GM12878 (cell line): ENCODE results near the gene MED1. TPM values are rescaled to one million over a fixed set of nuclear protein-coding genes. Genes with fewer than 3 reads are reported as not detected.

ENCODE experiments used
- ATAC-seq: fragments of 200-7000 bp; cut with Tn5 transposase; 3 replicates; pipeline ENCODE4 v1.9.1; 2020; ENCODE audit warnings: mild to moderate bottlenecking, moderate library complexity
- BruUV-seq: library from RNA; stranded (reverse); fragments of 400-500 nt; replicated peaks from 2 replicates; lab custom pipeline; 2021; lab: Mats Ljungman, UMichigan
- CTCF ChIA-PET: fragments of 300-600 bp; sonication (Branson Sonifier 250); formaldehyde crosslinking; extraction: SDS; loops from one replicate; lab custom pipeline; 2021; ENCODE audit warnings: inconsistent platforms; lab: Yijun Ruan, JAX
- POLR2A ChIA-PET: fragments of 350-600 bp; formaldehyde crosslinking; extraction: SDS; loops from one replicate; lab custom pipeline; 2021; ENCODE audit warnings: inconsistent platforms; lab: Charles Lee
- RAD21 ChIA-PET: fragments of 300-600 bp; sonication (Branson Sonifier 250); formaldehyde crosslinking; loops from one replicate; lab custom pipeline; 2023; ENCODE audit warnings: antibody characterized with exemption; ENCODE audit not compliant: unreplicated experiment; lab: Charles Lee
- SMC1A ChIA-PET: fragments of 300-600 bp; sonication (Branson Sonifier 250); formaldehyde crosslinking; loops from one replicate; lab custom pipeline; 2023; ENCODE audit not compliant: unreplicated experiment, uncharacterized antibody; lab: Charles Lee
- DNase-seq: peaks from one replicate; pipeline ENCODE4 v3.0.0-alpha.2; 2011; ENCODE audit warnings: low read depth, low spot score
- FAIRE-seq: peaks from 3 replicates; lab custom pipeline; 2011; peaks lifted over from hg19 to GRCh38; lab: Jason Lieb, UNC
- H2AFZ ChIP-seq: 2 replicates; pipeline ENCODE4 v1.6.0; 2011; ENCODE audit warnings: low read depth, low read length, control low read depth; ENCODE audit not compliant: control insufficient read depth
- H3K27ac ChIP-seq: 2 replicates; pipeline ENCODE4 v1.5.1; 2011; ENCODE audit warnings: control low read depth; ENCODE audit not compliant: control insufficient read depth, insufficient read depth
- H3K27me3 ChIP-seq, 2 experiments: replicated peaks in 1 of 2; 2 replicates each; pipeline versions ENCODE4 v1.6.0 to v1.6.1; 2011; ENCODE audit warnings: low read length in 1 of 2; ENCODE audit not compliant: control insufficient read depth in 2 of 2, insufficient read depth in 2 of 2
- H3K36me3 ChIP-seq, 2 experiments: 2 replicates each; pipeline ENCODE4 v1.5.1; 2011; ENCODE audit warnings: low read length in 1 of 2; ENCODE audit not compliant: control insufficient read depth in 2 of 2, insufficient read depth in 2 of 2
- H3K4me1 ChIP-seq: 2 replicates; pipeline ENCODE4 v1.6.1; 2011; ENCODE audit warnings: mild to moderate bottlenecking, low read length, moderate library complexity, mixed read lengths; ENCODE audit not compliant: control insufficient read depth, insufficient read depth
- H3K4me2 ChIP-seq: 2 replicates; pipeline ENCODE4 v1.6.0; 2011; ENCODE audit warnings: control low read depth; ENCODE audit not compliant: control insufficient read depth, insufficient read depth
- H3K4me3 ChIP-seq: fragments of 200-600 bp; sonication (generic); 2 replicates; pipeline ENCODE4 v1.5.1; 2016
- H3K79me2 ChIP-seq: 2 replicates; pipeline ENCODE4 v1.6.0; 2011; ENCODE audit warnings: low read length; ENCODE audit not compliant: control insufficient read depth, insufficient read depth
- H3K9ac ChIP-seq: 2 replicates; pipeline ENCODE4 v1.8.0; 2011; ENCODE audit warnings: low read length, control low read depth, mixed read lengths; ENCODE audit not compliant: control insufficient read depth, insufficient read depth
- H3K9me3 ChIP-seq: replicated peaks from 3 replicates; pipeline ENCODE4 v1.5.1; 2011; ENCODE audit warnings: mild to moderate bottlenecking, low read length; ENCODE audit not compliant: control insufficient read depth, insufficient read depth
- H4K20me1 ChIP-seq: 2 replicates; pipeline ENCODE4 v1.6.0; 2011; ENCODE audit not compliant: control insufficient read depth, insufficient read depth
- CBFB ChIP-seq: IDR thresholded peaks from 2 replicates; pipeline ENCODE4 v1.6.1; 2016; ENCODE audit warnings: antibody characterized with exemption, low read depth
- ETV6 ChIP-seq, 2 experiments: fragments of 450-650 bp in 1 of 2; IDR thresholded peaks in 1 of 2; conservative IDR thresholded peaks in 1 of 2; 2 replicates each; pipeline ENCODE4 v1.6.1; 2014; ENCODE audit warnings: antibody characterized with exemption in 1 of 2, borderline replicate concordance in 1 of 2, low read depth in 1 of 2, mild to moderate bottlenecking in 1 of 2, moderate library complexity in 1 of 2
- NR2C1 ChIP-seq: fragments of 450-650 bp; IDR thresholded peaks from 2 replicates; pipeline ENCODE4 v1.6.1; 2017; ENCODE audit warnings: antibody characterized with exemption, mild to moderate bottlenecking, moderate library complexity
- RELA ChIP-seq: fragments of 450-650 bp; IDR thresholded peaks from 2 replicates; pipeline ENCODE4 v1.8.0; 2014; ENCODE audit warnings: borderline replicate concordance; ENCODE audit not compliant: partially characterized antibody
- SMC3 ChIP-seq: IDR thresholded peaks from 2 replicates; pipeline ENCODE4 v1.6.1; 2011; ENCODE audit warnings: low read length, improper control_type of control experiment, borderline replicate concordance
- SUPT20H ChIP-seq: IDR thresholded peaks from 2 replicates; pipeline ENCODE4 v1.6.1; 2011; ENCODE audit warnings: low read depth, mild to moderate bottlenecking, low read length, moderate library complexity, borderline replicate concordance; ENCODE audit not compliant: control insufficient read depth
- SUZ12 ChIP-seq: fragments of 200-600 bp; sonication (generic); IDR thresholded peaks from one replicate; pipeline ENCODE4 v1.6.1; 2018; ENCODE audit warnings: antibody characterized with exemption, mild to moderate bottlenecking; ENCODE audit not compliant: unreplicated experiment
- TCF12 ChIP-seq: IDR thresholded peaks from 2 replicates; pipeline ENCODE4 v1.6.1; 2011; ENCODE audit warnings: low read depth, mild to moderate bottlenecking, low read length
- ZBED1 ChIP-seq: IDR thresholded peaks from 2 replicates; pipeline ENCODE4 v1.6.1; 2016; ENCODE audit warnings: borderline replicate concordance
- ZNF622 ChIP-seq: fragments of 450-650 bp; IDR thresholded peaks from 2 replicates; pipeline ENCODE4 v1.6.1; 2017; ENCODE audit warnings: mild to moderate bottlenecking, inconsistent platforms
- WGBS: methylation state at CpG from one replicate; pipeline ENCODE4 v1.1.6; 2016; ENCODE audit warnings: low lambda C conversion rate; ENCODE audit not compliant: insufficient replicate concordance, insufficient coverage; ENCODE audit errors: missing lambda C conversion rate; 5-methylcytosine and 5-hydroxymethylcytosine counted together
- in situ Hi-C: fragments of 300-500 bp; cut with MboI; formaldehyde crosslinking; loops from 9 replicates; pipeline ENCODE4 v1.14.3; 2018; ENCODE audit warnings: mixed read lengths
- intact Hi-C: fragments of 100-400 bp; cut with micrococcal nuclease; formaldehyde crosslinking; loops from one replicate; pipeline ENCODE4 v1.14.2; 2022; ENCODE audit not compliant: unreplicated experiment
- polyA plus RNA-seq, 11 experiments: library from polyadenylated mRNA; depleted of rRNA in 4 of 11; unstranded in 6 of 11; stranded (reverse) in 5 of 11; fragments of >200 nt; fragmentation: Nextera tagmentation in 4 of 11; fragmentation: Illumina TruSeq in 1 of 11; extraction: Ambion mirVana in 4 of 11; extraction: Trizol in 1 of 11; gene quantifications; 1 replicate in 1 of 11; 2 replicates in 10 of 11; pipeline versions ENCODE4 v1.2.1 to v1.2.3, GENCODE V29; 2011 to 2016; ENCODE audit warnings: inconsistent platforms in 2 of 11, missing spikeins in 2 of 11, low read depth in 1 of 11
- total RNA-seq, 4 experiments: library from RNA; depleted of rRNA in 3 of 4; stranded (reverse); fragments of >200 nt in 3 of 4; fragmentation: Illumina TruSeq in 1 of 4; extraction: Trizol in 1 of 4; gene quantifications; 2 replicates each; pipeline versions ENCODE4 v1.2.1 to v1.2.3, GENCODE V29; 2013 to 2021
- TF ChIP-seq, protein P1 (sequence below): fragments of 450-650 bp; conservative IDR thresholded peaks from 2 replicates; pipeline ENCODE4 v1.6.1; 2017; ENCODE audit warnings: mild to moderate bottlenecking, moderate library complexity
- TF ChIP-seq, protein P2 (sequence below): IDR thresholded peaks from 2 replicates; pipeline ENCODE4 v1.6.1; 2011; ENCODE audit warnings: borderline replicate concordance, low read depth, mild to moderate bottlenecking, moderate library complexity, low read length; ENCODE audit not compliant: insufficient read depth, poor library complexity, severe bottlenecking
- TF ChIP-seq, protein P3 (sequence below): IDR thresholded peaks from 2 replicates; pipeline ENCODE4 v1.6.1; 2012; ENCODE audit warnings: low read depth, low read length, improper control_type of control experiment

Gene MED1
- total and polyA plus RNA-seq, 10 of the 15 experiments (the other 5 are each of a cell fraction or from before 2014, with no cell fraction given) = 8.7 to 50.1 (median 30.1) TPM

DNA sequence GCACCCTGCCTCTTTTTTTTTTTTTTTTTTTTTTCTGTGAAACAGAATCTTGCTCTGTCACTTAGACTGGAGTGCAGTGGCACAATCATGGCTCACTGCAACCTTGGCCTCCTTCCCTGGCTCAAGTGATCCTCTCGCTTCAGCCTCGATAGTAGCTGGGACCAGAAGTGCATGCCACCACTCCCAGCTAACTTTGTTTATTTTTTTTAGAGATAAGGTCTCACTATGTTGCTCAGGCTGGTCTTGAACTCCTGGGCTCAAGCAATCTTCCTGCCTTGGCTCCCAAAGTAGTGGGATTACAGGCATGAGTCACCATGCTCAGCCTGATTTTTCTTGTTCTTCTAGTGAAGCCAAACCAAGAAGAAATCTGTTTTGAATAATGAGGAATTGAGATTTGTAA lies 35.2 kb upstream of the MED1 start:
- SMC1A ChIA-PET = no interaction called here
- 100% methylated on average over 2 of the region's 2 CpGs for WGBS
- intact Hi-C loops (no loop called here), in situ Hi-C loops (no loop called here)
- POLR2A ChIA-PET = interaction anchor here (0.7 to 1.5 kb wide), 3 partner anchors 25 to 153 kb away, joined by 4 to 8 read pairs (median 7); partner anchors contain the start of genes CDK12 and MED1
- no TSS peak for BruUV-seq
- RAD21 ChIA-PET = interaction anchor here (0.7 to 1.5 kb wide), 2 partner anchors 25 to 60 kb away, joined by 4 to 7 read pairs; partner anchors contain the start of gene CDK12
- DNase-seq (no peak), ATAC-seq (no peak), FAIRE-seq (no peak)
- TF ChIP-seq SUZ12 (no peak), TCF12 (no peak), SUPT20H (no peak), RELA (no peak), ZNF622 (no peak), ZBED1 (no peak), CBFB (no peak), NR2C1 (no peak), ETV6 (conservative IDR thresholded peaks at IDR 0.05 in 1 of 2, IDR thresholded peaks at IDR 0.05 in 1 of 2; ENCODE audit: borderline replicate concordance in 1 of 2, low read depth in 1 of 2) (no peak), SMC3 (no peak)
- TF ChIP-seq, protein P1, sequence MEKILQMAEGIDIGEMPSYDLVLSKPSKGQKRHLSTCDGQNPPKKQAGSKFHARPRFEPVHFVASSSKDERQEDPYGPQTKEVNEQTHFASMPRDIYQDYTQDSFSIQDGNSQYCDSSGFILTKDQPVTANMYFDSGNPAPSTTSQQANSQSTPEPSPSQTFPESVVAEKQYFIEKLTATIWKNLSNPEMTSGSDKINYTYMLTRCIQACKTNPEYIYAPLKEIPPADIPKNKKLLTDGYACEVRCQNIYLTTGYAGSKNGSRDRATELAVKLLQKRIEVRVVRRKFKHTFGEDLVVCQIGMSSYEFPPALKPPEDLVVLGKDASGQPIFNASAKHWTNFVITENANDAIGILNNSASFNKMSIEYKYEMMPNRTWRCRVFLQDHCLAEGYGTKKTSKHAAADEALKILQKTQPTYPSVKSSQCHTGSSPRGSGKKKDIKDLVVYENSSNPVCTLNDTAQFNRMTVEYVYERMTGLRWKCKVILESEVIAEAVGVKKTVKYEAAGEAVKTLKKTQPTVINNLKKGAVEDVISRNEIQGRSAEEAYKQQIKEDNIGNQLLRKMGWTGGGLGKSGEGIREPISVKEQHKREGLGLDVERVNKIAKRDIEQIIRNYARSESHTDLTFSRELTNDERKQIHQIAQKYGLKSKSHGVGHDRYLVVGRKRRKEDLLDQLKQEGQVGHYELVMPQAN = no peak
- TF ChIP-seq, protein P2, sequence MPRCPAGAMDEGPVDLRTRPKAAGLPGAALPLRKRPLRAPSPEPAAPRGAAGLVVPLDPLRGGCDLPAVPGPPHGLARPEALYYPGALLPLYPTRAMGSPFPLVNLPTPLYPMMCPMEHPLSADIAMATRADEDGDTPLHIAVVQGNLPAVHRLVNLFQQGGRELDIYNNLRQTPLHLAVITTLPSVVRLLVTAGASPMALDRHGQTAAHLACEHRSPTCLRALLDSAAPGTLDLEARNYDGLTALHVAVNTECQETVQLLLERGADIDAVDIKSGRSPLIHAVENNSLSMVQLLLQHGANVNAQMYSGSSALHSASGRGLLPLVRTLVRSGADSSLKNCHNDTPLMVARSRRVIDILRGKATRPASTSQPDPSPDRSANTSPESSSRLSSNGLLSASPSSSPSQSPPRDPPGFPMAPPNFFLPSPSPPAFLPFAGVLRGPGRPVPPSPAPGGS = no peak
- TF ChIP-seq, protein P3, sequence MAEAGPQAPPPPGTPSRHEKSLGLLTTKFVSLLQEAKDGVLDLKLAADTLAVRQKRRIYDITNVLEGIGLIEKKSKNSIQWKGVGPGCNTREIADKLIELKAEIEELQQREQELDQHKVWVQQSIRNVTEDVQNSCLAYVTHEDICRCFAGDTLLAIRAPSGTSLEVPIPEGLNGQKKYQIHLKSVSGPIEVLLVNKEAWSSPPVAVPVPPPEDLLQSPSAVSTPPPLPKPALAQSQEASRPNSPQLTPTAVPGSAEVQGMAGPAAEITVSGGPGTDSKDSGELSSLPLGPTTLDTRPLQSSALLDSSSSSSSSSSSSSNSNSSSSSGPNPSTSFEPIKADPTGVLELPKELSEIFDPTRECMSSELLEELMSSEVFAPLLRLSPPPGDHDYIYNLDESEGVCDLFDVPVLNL = no peak
- Histone ChIP-seq H3K4me3 (0 out of 2 replicates have a peak overlapping the region, but pooled peaks have one; percentile 28), H3K27ac (peak overlapping the region; percentile 47), H3K79me2 (peaks cover 23% of the 10 kb centered on the region), H3K9ac (no peak overlapping the region), H3K4me2 (no peak overlapping the region), H3K9me3 (no peaks in the 10 kb centered on the region), H3K4me1 (peaks cover 44% of the 10 kb centered on the region), H2AFZ (no peak overlapping the region), H4K20me1 (no peaks in the 10 kb centered on the region), H3K36me3 (peaks cover 1 to 17% of the 10 kb centered on the region in 2 experiments; a peak in 3 of 4 replicates), H3K27me3 (no peaks in the 10 kb centered on the region)
- CTCF ChIA-PET = interaction anchor here (0.7 to 1.3 kb wide), 3 partner anchors 21 to 63 kb away, joined by 3 to 4 read pairs (median 3); no protein-coding TSS in a partner anchor
